Caco-2 (cell line): Measurements from ENCODE around the gene SNAPC4. TPM values are rescaled to one million over a fixed set of nuclear protein-coding genes. Genes with fewer than 3 reads are reported as not detected.

ENCODE experiments used
- BruUV-seq: library from RNA; stranded (reverse); fragments of 400-500 nt; replicated peaks from 2 replicates; lab custom pipeline; 2021; lab: Mats Ljungman, UMichigan
- CTCF ChIA-PET: fragments of 300-600 bp; sonication (Branson Sonifier 250); formaldehyde crosslinking; loops from one replicate; lab custom pipeline; 2022; ENCODE audit warnings: antibody characterized with exemption; lab: Charles Lee
- POLR2A ChIA-PET: fragments of 300-600 bp; sonication (Branson Sonifier 250); formaldehyde crosslinking; loops from one replicate; lab custom pipeline; 2022; ENCODE audit warnings: antibody characterized with exemption; lab: Charles Lee
- DNase-seq, 2 experiments: peaks; one replicate each; pipeline versions ENCODE4 v3.0.0 to v3.0.0-alpha.2; 2020 to 2022
- H3K27me3 ChIP-seq: replicated peaks from 2 replicates; pipeline ENCODE4 v1.6.0; 2011; ENCODE audit warnings: low read length; ENCODE audit not compliant: control insufficient read depth, insufficient read depth
- H3K36me3 ChIP-seq: 2 replicates; pipeline ENCODE4 v1.5.1; 2011; ENCODE audit warnings: low read length; ENCODE audit not compliant: control insufficient read depth, insufficient read depth
- H3K4me1 ChIP-seq: fragments of 250-450 bp; sonication (Bioruptor Pico); 2 replicates; pipeline ENCODE4 v1.5.1; 2020; ENCODE audit warnings: mild to moderate bottlenecking
- H3K4me3 ChIP-seq: 2 replicates; pipeline ENCODE4 v1.5.1; 2011; ENCODE audit warnings: low read depth, mild to moderate bottlenecking, control low read depth, low read length
- H3K9me3 ChIP-seq: fragments of 250-450 bp; sonication (Bioruptor Pico); 2 replicates; pipeline ENCODE4 v1.5.1; 2020; ENCODE audit warnings: mild to moderate bottlenecking, moderate library complexity
- H3K27ac Mint-ChIP-seq: one replicate; pipeline ENCODE4 v1.8.0; 2022; ENCODE audit warnings: mixed read lengths; ENCODE audit not compliant: unreplicated experiment
- H3K27me3 Mint-ChIP-seq: one replicate; pipeline ENCODE4 v1.8.0; 2022; ENCODE audit warnings: mixed read lengths; ENCODE audit not compliant: insufficient read depth, unreplicated experiment
- H3K36me3 Mint-ChIP-seq: one replicate; pipeline ENCODE4 v1.8.0; 2022; ENCODE audit warnings: mild to moderate bottlenecking, mixed read lengths; ENCODE audit not compliant: insufficient read depth, unreplicated experiment
- H3K4me1 Mint-ChIP-seq: one replicate; pipeline ENCODE4 v1.8.0; 2022; ENCODE audit warnings: low read depth, mixed read lengths; ENCODE audit not compliant: unreplicated experiment
- H3K4me3 Mint-ChIP-seq: one replicate; pipeline ENCODE4 v1.8.0; 2022; ENCODE audit warnings: mild to moderate bottlenecking, moderate library complexity, mixed read lengths; ENCODE audit not compliant: unreplicated experiment
- H3K9me3 Mint-ChIP-seq: one replicate; pipeline ENCODE4 v1.8.0; 2022; ENCODE audit warnings: mixed read lengths; ENCODE audit not compliant: unreplicated experiment
- CTCF ChIP-seq, 2 experiments: fragments of 200-600 bp in 1 of 2; IDR thresholded peaks; 1 replicate in 1 of 2; 2 replicates in 1 of 2; pipeline versions ENCODE4 v1.5.1 to v1.8.0; 2011 to 2022; ENCODE audit warnings: antibody characterized with exemption in 1 of 2, control low read depth in 1 of 2, inconsistent platforms in 1 of 2, low read depth in 1 of 2, low read length in 1 of 2, mild to moderate bottlenecking in 1 of 2, moderate library complexity in 1 of 2; ENCODE audit not compliant: insufficient read depth in 1 of 2, severe bottlenecking in 1 of 2, unreplicated experiment in 1 of 2
- intact Hi-C: fragments of 100-400 bp; cut with micrococcal nuclease; formaldehyde crosslinking; loops from one replicate; pipeline ENCODE4 v1.10.0; 2022; ENCODE audit not compliant: unreplicated experiment
- total RNA-seq: library from RNA; stranded (reverse); gene quantifications from 2 replicates; pipeline ENCODE4 v1.2.3, GENCODE V29; 2022

Gene SNAPC4
- total RNA-seq, 1 experiment from 2014 or later, result 15.3 TPM

DNA sequence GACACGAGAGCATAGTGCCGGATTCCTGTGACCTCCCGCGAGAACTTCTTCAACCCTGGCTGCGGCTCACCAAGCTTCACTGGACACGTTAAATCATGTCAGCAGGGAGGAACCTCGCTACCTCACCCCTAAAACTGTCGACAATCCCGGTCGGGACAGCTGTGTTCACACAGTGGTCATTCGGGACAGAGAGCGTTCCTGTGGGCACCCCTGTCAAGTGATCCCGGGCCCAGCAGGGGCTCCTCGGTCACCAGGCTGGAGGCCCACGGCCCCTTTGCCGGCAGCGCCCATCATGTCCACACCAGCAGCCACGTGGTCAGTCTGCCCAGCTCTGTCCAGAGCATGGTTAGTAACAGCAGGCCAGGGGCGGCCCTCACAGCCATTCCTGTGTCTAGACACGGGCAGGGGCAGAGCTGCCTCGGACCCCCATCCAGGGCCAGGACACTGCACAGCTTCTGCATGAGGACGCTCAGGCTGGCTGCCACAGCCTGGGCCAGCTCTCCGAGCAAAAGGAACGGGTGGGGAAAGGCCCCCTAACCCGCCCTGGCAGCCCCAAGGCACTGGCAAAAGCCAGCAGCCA, 36.2 kb upstream of the SNAPC4 start:
- no peaks in the 10 kb centered on the region for H3K9me3 ChIP-seq
- ChIA-PET POLR2A (no interaction called here), CTCF (interaction anchor here (0.6 kb wide), 1 partner anchor 182 kb away, joined by 3 read pairs; no protein-coding TSS in a partner anchor)
- TF ChIP-seq CTCF (IDR thresholded peaks at IDR 0.05; ENCODE audit: insufficient read depth in 1 of 2, low read depth in 1 of 2, low read length in 1 of 2, severe bottlenecking in 1 of 2, unreplicated experiment in 1 of 2), result no peak
- Mint-ChIP-seq H3K27me3 (no peaks in the 10 kb centered on the region), H3K4me1 (peaks cover 7% of the 10 kb centered on the region), H3K9me3 (no peaks in the 10 kb centered on the region), H3K4me3 (peak overlapping the region; percentile 17), H3K27ac (no peak overlapping the region), H3K36me3 (peaks cover 25% of the 10 kb centered on the region)
- BruUV-seq, result no TSS peak
- peaks cover 8% of the 10 kb centered on the region for H3K4me1 ChIP-seq
- intact Hi-C loops, result no loop called here
- DNase-seq, result no peak
- no peak overlapping the region for H3K4me3 ChIP-seq
- H3K27me3 ChIP-seq, result no peaks in the 10 kb centered on the region
- no peaks in the 10 kb centered on the region for H3K36me3 ChIP-seq

DNA sequence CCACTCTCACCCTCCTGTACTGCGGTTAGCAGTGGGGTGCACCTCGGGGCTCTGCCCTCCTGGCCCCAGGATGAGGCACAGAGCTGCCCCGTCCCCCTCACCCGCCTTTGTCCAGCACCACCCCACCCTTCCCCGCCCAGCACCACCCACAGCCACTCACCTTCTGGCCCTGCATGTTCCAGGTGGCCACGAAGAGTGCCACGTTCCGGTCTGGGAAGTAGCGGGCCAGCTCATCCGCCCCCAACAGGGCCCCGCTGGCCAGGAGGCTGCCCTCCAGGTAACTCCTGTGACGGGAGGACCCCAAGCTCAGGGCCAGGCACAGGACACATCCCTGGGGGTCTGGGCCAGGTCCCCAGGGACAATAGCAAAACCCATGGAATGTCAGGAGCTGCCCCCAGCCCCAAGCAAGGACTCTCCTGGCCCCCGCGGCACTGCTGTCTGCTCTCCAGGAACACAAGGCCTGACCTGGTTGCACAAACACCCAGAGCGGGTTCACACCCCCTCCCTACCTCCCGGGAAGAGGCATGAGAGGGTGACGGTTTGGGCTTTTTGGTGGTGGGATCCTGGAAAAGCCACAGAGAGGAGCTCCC, 34.7 kb upstream of the SNAPC4 start:
- CTCF ChIA-PET, result no interaction called here
- no TSS peak for BruUV-seq
- H3K27ac Mint-ChIP-seq, result no peak overlapping the region
- intact Hi-C loops, result no loop called here
- Histone ChIP-seq H3K36me3 (no peaks in the 10 kb centered on the region), H3K27me3 (no peaks in the 10 kb centered on the region), H3K4me1 (peaks cover 8% of the 10 kb centered on the region), H3K4me3 (no peak overlapping the region), H3K9me3 (no peaks in the 10 kb centered on the region)
- no peak overlapping the region for H3K4me3 Mint-ChIP-seq
- no peak for TF ChIP-seq CTCF (IDR thresholded peaks at IDR 0.05; ENCODE audit: insufficient read depth in 1 of 2, low read depth in 1 of 2, low read length in 1 of 2, severe bottlenecking in 1 of 2, unreplicated experiment in 1 of 2)
- no peaks in the 10 kb centered on the region for H3K9me3 Mint-ChIP-seq
- no peak for DNase-seq
- peaks cover 7% of the 10 kb centered on the region for H3K4me1 Mint-ChIP-seq
- H3K36me3 Mint-ChIP-seq, result peaks cover 23% of the 10 kb centered on the region
- no peaks in the 10 kb centered on the region for H3K27me3 Mint-ChIP-seq
- POLR2A ChIA-PET, result no interaction called here

GRCh38 chr9:136433849-136434579, 34.0 kb upstream of the SNAPC4 start:
- Histone ChIP-seq H3K27me3 (no peaks in the 10 kb centered on the region), H3K36me3 (peaks cover 1% of the 10 kb centered on the region; the same call in 1 of the 2 replicates), H3K4me3 (no peak overlapping the region), H3K4me1 (peaks cover 8% of the 10 kb centered on the region), H3K9me3 (no peaks in the 10 kb centered on the region)
- DNase-seq, result no peak
- CTCF ChIA-PET, result no interaction called here
- Mint-ChIP-seq H3K4me1 (peaks cover 7% of the 10 kb centered on the region), H3K9me3 (no peaks in the 10 kb centered on the region), H3K27ac (no peak overlapping the region), H3K4me3 (no peak overlapping the region), H3K36me3 (peaks cover 28% of the 10 kb centered on the region), H3K27me3 (no peaks in the 10 kb centered on the region)
- no peak for TF ChIP-seq CTCF (IDR thresholded peaks at IDR 0.05; ENCODE audit: insufficient read depth in 1 of 2, low read depth in 1 of 2, low read length in 1 of 2, severe bottlenecking in 1 of 2, unreplicated experiment in 1 of 2)
- POLR2A ChIA-PET, result no interaction called here
- intact Hi-C loops, result no loop called here
- no TSS peak for BruUV-seq
